Measurements from ENCODE around the gene NLGN1. TPM values are rescaled to one million over a fixed set of nuclear protein-coding genes. Genes with fewer than 3 reads are reported as not detected.

Gene NLGN1
- total RNA-seq, 2 donors from 2014 or later, result 1.3 to 2.4 TPM

DNA sequence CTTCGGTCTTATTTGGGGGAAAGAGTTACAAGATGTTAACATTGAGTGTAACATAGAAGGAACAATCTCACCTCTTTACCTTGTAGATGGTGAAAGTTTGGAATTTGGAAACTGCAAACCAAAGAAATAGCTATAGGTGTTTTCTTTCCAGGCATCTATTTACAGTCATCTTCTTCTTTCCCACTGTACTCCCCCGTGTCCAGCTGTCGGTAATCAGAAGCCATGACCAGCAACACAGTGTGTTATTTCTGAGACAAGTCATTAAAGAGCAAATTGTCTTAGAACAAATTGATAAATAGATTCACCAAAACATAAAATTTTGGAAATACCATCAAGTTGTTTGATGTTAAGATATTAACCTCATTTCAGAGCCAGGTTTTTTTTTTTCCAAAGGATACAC lies 871.0 kb downstream of the NLGN1 start:
- H3K27ac ChIP-seq, result no peak overlapping the region

DNA sequence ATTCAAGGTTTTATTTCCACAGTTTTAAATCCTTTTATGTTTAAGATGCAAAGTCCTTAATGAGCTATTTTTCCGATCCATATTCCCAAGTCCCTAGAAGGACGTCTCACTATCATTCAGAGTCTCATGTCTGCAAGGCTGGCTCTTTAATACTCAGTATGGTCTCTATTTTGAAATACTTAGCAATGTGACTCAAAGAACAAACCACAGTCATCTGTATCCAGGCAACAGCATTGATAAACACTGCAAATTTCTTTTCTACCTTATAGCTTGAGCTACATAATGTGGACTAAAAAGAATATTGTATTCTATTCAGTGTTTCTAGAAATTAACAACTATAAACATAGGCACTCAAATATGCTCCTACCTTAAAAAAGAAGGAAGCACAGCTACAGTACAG lies 873.3 kb downstream of the NLGN1 start:
- H3K27me3 ChIP-seq, result no peaks in the 10 kb centered on the region
- no peak for DNase-seq (ENCODE audit: low spot score)
- no peaks in the 10 kb centered on the region for H3K4me1 ChIP-seq
- H3K36me3 ChIP-seq, result no peaks in the 10 kb centered on the region
- H3K27ac ChIP-seq, result no peak overlapping the region
- H3K9me3 ChIP-seq, result no peaks in the 10 kb centered on the region
- TF ChIP-seq, protein P1, sequence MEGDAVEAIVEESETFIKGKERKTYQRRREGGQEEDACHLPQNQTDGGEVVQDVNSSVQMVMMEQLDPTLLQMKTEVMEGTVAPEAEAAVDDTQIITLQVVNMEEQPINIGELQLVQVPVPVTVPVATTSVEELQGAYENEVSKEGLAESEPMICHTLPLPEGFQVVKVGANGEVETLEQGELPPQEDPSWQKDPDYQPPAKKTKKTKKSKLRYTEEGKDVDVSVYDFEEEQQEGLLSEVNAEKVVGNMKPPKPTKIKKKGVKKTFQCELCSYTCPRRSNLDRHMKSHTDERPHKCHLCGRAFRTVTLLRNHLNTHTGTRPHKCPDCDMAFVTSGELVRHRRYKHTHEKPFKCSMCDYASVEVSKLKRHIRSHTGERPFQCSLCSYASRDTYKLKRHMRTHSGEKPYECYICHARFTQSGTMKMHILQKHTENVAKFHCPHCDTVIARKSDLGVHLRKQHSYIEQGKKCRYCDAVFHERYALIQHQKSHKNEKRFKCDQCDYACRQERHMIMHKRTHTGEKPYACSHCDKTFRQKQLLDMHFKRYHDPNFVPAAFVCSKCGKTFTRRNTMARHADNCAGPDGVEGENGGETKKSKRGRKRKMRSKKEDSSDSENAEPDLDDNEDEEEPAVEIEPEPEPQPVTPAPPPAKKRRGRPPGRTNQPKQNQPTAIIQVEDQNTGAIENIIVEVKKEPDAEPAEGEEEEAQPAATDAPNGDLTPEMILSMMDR (IDR thresholded peaks at IDR 0.05), result no peak
- no peak overlapping the region for H3K4me3 ChIP-seq

More for the DNA sequence above, 871.0 kb downstream of the NLGN1 start:
- DNase-seq (ENCODE audit: low spot score), result no peak
- no peaks in the 10 kb centered on the region for H3K36me3 ChIP-seq
- H3K27me3 ChIP-seq, result no peaks in the 10 kb centered on the region
- H3K4me3 ChIP-seq, result no peak overlapping the region
- no peaks in the 10 kb centered on the region for H3K4me1 ChIP-seq
- H3K9me3 ChIP-seq, result no peaks in the 10 kb centered on the region
- TF ChIP-seq, protein P1 (IDR thresholded peaks at IDR 0.05), result no peak

DNA sequence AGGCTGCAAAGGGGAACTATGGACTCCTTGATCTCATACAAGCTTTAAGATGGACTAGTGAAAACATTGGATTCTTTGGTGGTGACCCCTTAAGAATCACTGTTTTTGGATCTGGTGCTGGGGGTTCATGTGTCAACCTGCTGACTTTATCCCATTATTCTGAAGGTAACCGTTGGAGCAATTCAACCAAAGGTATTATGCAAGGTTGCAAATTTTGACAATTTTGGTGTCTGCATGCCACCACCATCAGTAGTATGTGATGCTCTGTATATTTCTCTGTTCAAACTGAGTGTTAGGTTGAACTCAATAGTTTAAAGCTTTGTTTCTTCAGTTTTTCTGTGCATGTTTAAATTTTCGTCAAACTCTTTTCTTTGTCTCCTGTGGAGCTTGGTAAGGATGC lies 877.8 kb downstream of the NLGN1 start:
- H3K4me1 ChIP-seq, result no peaks in the 10 kb centered on the region
- no peak overlapping the region for H3K27ac ChIP-seq
- H3K9me3 ChIP-seq, result no peaks in the 10 kb centered on the region
- H3K36me3 ChIP-seq, result no peaks in the 10 kb centered on the region
- H3K27me3 ChIP-seq, result no peaks in the 10 kb centered on the region
- no peak overlapping the region for H3K4me3 ChIP-seq
- no peak for DNase-seq (ENCODE audit: low spot score)
- TF ChIP-seq, protein P1 (IDR thresholded peaks at IDR 0.05), result no peak

DNA sequence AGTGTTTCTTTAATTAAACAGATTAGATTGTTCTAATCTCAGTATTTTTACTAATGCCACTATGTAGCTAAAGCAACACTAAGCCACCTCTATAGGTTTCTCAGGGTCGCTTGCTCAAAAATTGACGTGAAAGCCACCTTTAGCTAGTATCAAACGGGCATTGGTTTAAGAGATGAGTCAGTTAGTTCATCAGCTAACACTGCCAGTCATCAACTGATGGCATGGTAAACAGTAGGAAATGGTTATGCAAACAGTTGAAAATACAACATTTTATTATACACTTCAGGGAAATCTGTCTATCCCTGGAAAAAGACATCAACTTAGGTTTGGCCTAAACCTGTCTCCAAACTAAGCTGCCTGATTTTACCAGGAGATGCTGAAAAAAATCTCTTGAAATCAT lies 879.3 kb downstream of the NLGN1 start:
- TF ChIP-seq, protein P1 (IDR thresholded peaks at IDR 0.05), result no peak
- no peak overlapping the region for H3K4me3 ChIP-seq
- no peaks in the 10 kb centered on the region for H3K4me1 ChIP-seq

DNA sequence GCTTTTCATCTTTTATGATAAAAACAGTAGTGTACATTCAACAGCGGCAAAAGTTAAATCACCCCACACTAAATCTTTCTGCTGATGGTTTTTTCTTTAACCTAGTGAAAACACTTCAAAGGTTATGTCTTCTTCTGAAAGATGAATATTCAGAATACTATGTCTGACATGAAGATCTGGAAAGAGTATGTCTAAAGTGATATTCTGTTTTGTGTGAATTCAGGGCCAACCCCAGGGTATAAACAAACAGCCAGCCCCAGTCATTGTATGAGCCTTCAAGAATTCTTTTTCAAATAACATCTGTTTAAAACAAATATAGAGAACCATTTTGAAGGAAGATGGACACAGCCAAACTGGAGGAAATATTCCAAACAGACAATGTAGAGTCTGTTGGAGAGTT lies 880.5 kb downstream of the NLGN1 start:
- H3K9me3 ChIP-seq, result no peaks in the 10 kb centered on the region
- TF ChIP-seq, protein P1 (IDR thresholded peaks at IDR 0.05), result no peak
- DNase-seq (ENCODE audit: low spot score), result no peak
- no peak overlapping the region for H3K4me3 ChIP-seq
- H3K4me1 ChIP-seq, result no peaks in the 10 kb centered on the region
- no peaks in the 10 kb centered on the region for H3K27me3 ChIP-seq
- no peak overlapping the region for H3K27ac ChIP-seq
- no peaks in the 10 kb centered on the region for H3K36me3 ChIP-seq

More for the DNA sequence above, 879.3 kb downstream of the NLGN1 start:
- no peaks in the 10 kb centered on the region for H3K9me3 ChIP-seq
- H3K36me3 ChIP-seq, result no peaks in the 10 kb centered on the region
- H3K27ac ChIP-seq, result no peak overlapping the region
- H3K27me3 ChIP-seq, result no peaks in the 10 kb centered on the region
- DNase-seq (ENCODE audit: low spot score), result no peak

DNA sequence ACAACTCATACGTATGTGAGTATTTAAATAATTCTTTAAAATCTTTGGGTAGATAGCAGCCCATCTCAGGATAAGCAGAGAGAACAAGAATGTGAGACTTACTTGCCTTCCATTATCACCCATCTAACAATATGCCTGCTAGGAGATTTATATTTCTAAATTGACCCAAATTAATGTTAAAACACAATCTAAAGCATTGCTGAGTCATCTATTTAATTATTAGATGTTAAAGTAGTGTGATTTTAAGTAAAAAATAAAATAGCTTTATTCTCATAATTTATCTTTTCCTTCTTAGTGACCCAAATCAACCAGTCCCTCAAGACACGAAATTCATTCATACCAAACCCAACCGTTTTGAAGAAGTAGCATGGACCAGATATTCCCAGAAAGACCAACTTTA lies 882.6 kb downstream of the NLGN1 start:
- Histone ChIP-seq H3K4me1 (no peaks in the 10 kb centered on the region), H3K4me3 (no peak overlapping the region), H3K36me3 (no peaks in the 10 kb centered on the region), H3K27ac (no peak overlapping the region), H3K27me3 (no peaks in the 10 kb centered on the region), H3K9me3 (no peaks in the 10 kb centered on the region)
- TF ChIP-seq, protein P1 (IDR thresholded peaks at IDR 0.05), result no peak
- no peak for DNase-seq (ENCODE audit: low spot score)
